BLaER1 (cell line): ENCODE results near the gene ZDHHC17.

ENCODE experiments used
- H3K27ac ChIP-seq: shearing (Covaris generic); formaldehyde crosslinking; 2 replicates; pipeline ENCODE4 v1.8.1; 2022
- H3K27me3 ChIP-seq: shearing (Covaris generic); formaldehyde crosslinking; 2 replicates; pipeline ENCODE4 v1.8.1; 2022
- H3K36me3 ChIP-seq: shearing (Covaris generic); formaldehyde crosslinking; 2 replicates; pipeline ENCODE4 v1.8.1; 2022
- H3K4me1 ChIP-seq: shearing (Covaris generic); formaldehyde crosslinking; 2 replicates; pipeline ENCODE4 v1.8.1; 2022
- H3K4me2 ChIP-seq: shearing (Covaris generic); formaldehyde crosslinking; 2 replicates; pipeline ENCODE4 v1.8.1; 2022
- H3K4me3 ChIP-seq: shearing (Covaris generic); formaldehyde crosslinking; 2 replicates; pipeline ENCODE4 v1.8.1; 2022
- H3K9ac ChIP-seq: shearing (Covaris generic); formaldehyde crosslinking; 2 replicates; pipeline ENCODE4 v1.8.1; 2022
- H3K9me3 ChIP-seq: shearing (Covaris generic); formaldehyde crosslinking; 2 replicates; pipeline ENCODE4 v1.8.1; 2022
- H4K20me1 ChIP-seq: shearing (Covaris generic); formaldehyde crosslinking; 2 replicates; pipeline ENCODE4 v1.8.1; 2022
- Cebpa-rat ChIP-seq: shearing (Covaris generic); IDR thresholded peaks from 2 replicates; pipeline ENCODE4 v1.8.1; 2022

ZDHHC17 gene

DNA sequence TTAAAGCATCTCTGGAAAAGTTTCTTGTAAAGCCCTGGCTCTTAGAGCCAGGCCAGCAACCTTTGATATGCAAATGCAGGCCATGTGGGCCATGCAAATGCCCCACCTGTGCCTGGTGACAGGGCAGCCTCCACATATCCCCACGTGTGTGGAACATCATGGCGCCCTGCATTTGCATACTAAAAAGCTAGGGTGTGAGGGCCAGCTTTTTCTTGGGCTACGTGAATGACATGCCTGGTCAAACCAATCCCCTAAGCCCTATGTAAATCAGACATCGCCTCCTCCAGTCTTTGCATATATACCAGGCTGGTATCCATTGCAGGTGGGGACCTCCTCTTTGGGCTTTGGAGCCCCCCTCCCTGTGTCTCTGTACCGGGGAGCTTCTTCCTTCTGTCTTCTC lies 108.5 kb downstream of the ZDHHC17 start:
- Histone ChIP-seq H3K4me2 (peak overlapping the region; percentile 30), H3K4me1 (peaks cover 75% of the 10 kb centered on the region), H3K9ac (no peak overlapping the region), H3K9me3 (peaks cover 13% of the 10 kb centered on the region), H3K27me3 (peaks cover 2% of the 10 kb centered on the region; the same call in 1 of the 2 replicates), H3K36me3 (peaks cover 19% of the 10 kb centered on the region), H4K20me1 (no peaks in the 10 kb centered on the region), H3K4me3 (no peak overlapping the region), H3K27ac (no peak overlapping the region)
- TF ChIP-seq Cebpa-rat = no peak

DNA sequence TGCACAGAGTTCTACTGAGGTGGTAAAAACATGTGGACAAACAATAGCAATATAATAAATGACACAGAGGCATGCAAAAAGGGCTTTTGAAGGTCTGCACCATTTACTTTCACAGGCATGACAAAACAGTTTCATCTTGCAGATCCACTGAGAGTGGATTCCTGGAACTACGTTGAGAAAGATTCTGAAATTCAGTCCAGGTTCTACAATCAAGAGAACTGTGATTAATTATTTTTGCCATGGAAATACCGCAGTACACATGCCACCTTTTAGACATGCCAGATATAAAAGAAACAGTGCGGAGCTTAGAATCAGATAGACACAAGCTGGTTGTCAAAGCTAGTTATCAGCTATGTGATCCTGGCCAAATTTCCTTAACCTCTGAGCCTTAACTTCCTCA lies 110.1 kb downstream of the ZDHHC17 start:
- Histone ChIP-seq H3K36me3 (peaks cover 18% of the 10 kb centered on the region), H3K9ac (no peak overlapping the region), H3K4me1 (peaks cover 61% of the 10 kb centered on the region), H4K20me1 (no peaks in the 10 kb centered on the region), H3K4me3 (no peak overlapping the region), H3K9me3 (peaks cover 9% of the 10 kb centered on the region), H3K27ac (no peak overlapping the region), H3K4me2 (no peak overlapping the region), H3K27me3 (peaks cover 7% of the 10 kb centered on the region; the same call in 1 of the 2 replicates)
- no peak for TF ChIP-seq Cebpa-rat

DNA sequence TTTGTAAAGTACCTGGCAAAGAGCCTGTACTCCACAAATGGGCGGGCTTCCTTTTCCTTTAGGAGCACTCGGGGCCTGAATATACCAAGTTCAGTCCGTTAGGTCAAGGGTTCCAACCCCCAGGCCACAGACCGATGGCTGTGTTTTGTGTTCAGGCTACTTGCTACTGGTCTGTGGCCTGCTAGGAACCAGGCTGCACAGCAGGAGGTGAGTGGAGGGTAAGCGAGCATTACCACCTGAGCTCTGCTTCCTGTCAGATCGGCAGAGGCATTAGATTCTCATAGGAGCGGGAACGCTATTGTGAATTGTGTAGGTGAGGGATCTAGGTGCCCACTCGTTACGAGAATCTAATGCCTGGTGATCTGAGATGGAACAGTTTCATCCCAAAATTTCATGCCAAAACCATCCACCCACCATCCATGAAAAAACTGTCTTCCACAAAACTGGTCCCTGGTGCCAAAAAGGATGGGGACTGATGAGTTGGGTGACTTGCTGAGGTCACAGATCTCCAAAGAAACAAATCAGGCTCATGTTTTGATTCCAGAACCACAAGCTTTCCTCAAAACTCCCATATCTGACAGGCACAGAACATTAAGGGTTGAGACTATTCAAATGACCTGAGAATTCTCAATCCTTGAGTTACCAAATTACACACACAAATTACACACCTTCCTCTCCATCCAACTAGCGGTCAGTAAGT lies 110.7 kb downstream of the ZDHHC17 start:
- peaks cover 61% of the 10 kb centered on the region for H3K4me1 ChIP-seq
- H3K4me3 ChIP-seq = no peak overlapping the region
- peaks cover 7% of the 10 kb centered on the region; the same call in 1 of the 2 replicates for H3K27me3 ChIP-seq
- no peaks in the 10 kb centered on the region for H4K20me1 ChIP-seq
- peaks cover 11% of the 10 kb centered on the region for H3K36me3 ChIP-seq
- no peak overlapping the region for H3K27ac ChIP-seq
- no peak overlapping the region for H3K9ac ChIP-seq
- TF ChIP-seq Cebpa-rat = no peak
- H3K4me2 ChIP-seq = no peak overlapping the region
- peaks cover 3% of the 10 kb centered on the region; the same call in 1 of the 2 replicates for H3K9me3 ChIP-seq

DNA sequence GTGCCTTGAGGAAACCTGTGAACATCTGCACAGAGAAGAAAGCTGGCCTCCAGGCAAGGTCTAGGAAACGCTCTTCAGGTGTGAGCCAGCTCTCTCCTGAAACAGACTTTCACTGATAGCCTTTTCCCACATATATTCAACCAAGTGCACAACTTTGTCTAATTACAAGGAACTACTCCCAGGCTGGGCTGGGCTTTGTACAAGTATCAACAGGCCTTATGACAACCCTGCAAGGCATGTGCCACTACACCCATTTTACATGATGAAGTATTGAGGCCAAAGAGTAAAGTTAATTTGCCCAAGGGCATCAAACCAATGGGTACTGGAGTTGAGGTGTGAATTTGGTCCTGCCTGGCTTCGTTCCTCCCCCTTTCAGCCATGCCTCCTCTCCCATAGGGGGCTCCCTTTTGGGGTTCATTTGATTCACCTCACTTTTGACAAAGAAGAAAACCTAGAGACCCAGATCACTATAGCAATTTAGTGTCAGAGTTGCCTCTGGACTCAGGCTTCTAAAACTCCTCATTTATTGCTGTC lies 112.8 kb downstream of the ZDHHC17 start:
- Histone ChIP-seq H3K9me3 (no peaks in the 10 kb centered on the region; the same call in 1 of the 2 replicates), H3K4me1 (peaks cover 44% of the 10 kb centered on the region), H3K4me3 (peak overlapping the region; percentile 80; the same call in 1 of the 2 replicates), H3K36me3 (peaks cover 9% of the 10 kb centered on the region), H3K27ac (no peak overlapping the region), H3K9ac (no peak overlapping the region), H3K27me3 (peaks cover 7% of the 10 kb centered on the region; the same call in 1 of the 2 replicates), H3K4me2 (peak overlapping the region; percentile 93), H4K20me1 (no peaks in the 10 kb centered on the region)
- no peak for TF ChIP-seq Cebpa-rat

DNA sequence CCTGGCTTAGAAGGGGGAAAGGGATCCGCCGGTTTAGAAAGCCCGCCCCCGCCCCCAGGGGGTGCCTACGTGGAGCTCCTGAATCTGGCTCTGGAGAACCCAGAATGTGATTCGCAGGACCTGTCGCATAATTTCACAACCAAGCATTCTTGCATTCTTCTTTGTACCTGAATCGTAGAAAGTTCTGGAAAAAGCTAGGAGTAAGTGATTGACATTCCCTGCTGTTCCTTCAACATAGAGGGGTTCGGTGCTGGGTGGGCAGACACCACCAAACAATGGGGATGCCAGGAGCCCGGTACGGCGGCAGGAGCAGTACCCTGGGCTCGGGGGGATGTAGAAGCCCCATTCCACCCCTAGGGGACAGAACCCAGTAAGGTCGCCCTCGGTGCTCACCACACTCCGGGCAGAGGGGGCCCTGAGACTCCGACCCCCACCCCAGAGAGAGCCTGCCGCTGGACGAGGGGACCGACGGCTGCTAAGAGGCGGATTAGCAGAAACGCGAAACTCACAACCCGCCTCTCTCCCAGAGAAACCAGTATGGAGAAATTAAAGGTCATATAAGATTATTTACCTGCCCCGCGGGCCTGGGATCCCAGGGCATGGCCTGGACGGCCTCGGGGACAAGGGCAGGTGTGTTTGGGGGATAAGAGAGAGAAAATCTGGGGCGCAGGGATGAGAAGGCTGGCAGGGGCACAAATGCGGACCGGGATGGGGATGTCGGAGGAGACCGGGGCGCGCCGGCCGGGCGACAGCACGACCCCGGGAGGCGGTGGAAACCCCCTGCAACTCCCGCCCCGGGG lies 114.4 kb downstream of the ZDHHC17 start:
- Histone ChIP-seq H3K4me2 (peak overlapping the region; percentile 93), H3K36me3 (peaks cover 7% of the 10 kb centered on the region)

DNA sequence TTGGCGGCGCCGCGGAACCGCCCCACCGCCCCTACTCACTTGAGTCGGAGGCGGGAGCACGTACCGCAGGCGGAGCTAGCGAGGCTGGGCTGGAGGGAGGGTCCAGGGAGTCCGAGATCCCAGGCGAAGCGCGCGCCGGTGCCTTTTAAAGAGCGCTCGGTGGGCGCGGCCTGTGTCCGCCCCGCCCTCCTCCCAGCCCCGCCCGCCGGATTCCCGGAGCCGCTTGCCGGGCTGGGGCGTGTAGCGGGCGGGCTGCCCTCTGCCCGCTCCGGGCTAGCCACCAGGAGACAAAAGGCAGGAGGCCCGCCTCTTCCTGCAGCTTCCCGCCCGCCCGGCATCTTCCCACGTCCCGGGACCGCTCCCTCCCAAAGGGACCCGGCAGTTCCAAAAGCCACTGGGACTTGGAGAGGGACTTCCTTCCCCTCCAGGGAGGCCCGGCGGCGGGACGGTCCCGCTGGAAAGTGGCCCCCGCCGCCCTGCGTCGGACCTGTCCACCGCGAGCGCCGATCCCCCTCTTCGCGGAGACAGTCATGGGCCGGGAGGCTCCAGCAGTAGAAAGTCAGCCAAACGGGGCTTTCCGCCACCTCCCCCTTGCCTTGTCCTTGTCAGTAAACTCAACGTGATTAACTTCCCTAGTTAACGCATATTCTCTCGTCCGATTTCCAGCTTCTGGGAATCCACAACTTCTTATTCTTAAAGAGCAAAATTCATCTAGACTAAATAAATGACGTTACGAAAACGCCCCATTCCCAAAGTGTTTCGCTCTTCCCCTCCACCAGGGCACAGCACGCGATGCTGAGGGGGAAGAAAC lies 115.2 kb downstream of the ZDHHC17 start, which contains the start of gene CSRP2:
Gene CSRP2 (minus strand): TSS at position 121 of the 811 bp plus-strand sequence. CDS start 12,759 bp downstream, outside the sequence.
- Histone ChIP-seq H3K27me3 (peaks cover 7% of the 10 kb centered on the region; the same call in 1 of the 2 replicates), H3K4me2 (peak within 1 kb of the TSS; percentile 93), H3K4me3 (peak within 1 kb of the TSS; percentile 80), H3K9ac (peak within 1 kb of the TSS; percentile 85), H3K36me3 (no peaks in the 10 kb centered on the region), H3K27ac (peak within 1 kb of the TSS; percentile 69), H3K4me1 (peaks cover 32% of the 10 kb centered on the region), H3K9me3 (no peaks in the 10 kb centered on the region), H4K20me1 (no peaks in the 10 kb centered on the region)
- TF ChIP-seq Cebpa-rat = no peak

More for the DNA sequence above, 114.4 kb downstream of the ZDHHC17 start:
- TF ChIP-seq Cebpa-rat = no peak
- Histone ChIP-seq H3K4me1 (peaks cover 33% of the 10 kb centered on the region), H3K27ac (peak overlapping the region; percentile 69), H4K20me1 (no peaks in the 10 kb centered on the region), H3K9ac (peak overlapping the region; percentile 85), H3K27me3 (peaks cover 7% of the 10 kb centered on the region; the same call in 1 of the 2 replicates), H3K9me3 (no peaks in the 10 kb centered on the region; the same call in 1 of the 2 replicates), H3K4me3 (peak overlapping the region; percentile 80)

DNA sequence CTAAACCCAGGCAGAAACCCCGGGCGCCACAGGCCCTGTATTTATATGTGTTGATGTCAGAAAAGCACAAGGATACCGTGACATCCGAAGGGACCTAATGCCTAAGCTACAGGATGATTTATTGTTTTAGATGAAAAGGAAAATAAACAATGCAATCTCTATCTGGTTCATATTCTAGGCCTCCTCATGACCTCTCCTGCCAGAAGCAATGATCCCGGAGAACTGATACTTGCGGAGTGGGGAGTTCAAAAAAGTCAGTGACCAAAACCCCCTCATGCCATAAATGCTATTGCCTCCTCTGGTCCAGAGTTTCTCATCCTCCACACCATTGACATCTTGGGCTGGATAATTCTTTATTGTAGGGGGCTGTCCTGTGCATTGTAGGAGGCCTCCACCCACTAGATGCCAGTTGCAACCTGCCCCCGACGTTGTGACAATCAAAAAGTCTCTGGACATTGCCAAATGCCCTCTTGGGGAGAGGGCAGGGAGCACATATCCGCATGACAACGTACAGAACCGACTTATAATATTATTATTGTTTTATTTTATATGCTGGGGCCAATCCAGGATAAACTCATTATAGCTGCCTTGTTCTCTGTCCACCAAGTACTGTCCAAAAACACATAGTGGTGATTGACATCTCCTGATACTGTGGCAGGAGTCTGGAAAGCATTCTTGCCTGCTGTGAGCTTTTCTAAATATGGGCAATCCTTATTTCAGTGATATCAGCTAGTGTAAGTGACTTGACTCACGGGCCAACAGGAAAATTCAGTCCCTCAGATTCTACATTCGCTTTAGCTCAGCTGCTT lies 116.0 kb downstream of the ZDHHC17 start:
- Histone ChIP-seq H3K9ac (peak overlapping the region; percentile 85; the same call in 1 of the 2 replicates), H4K20me1 (no peaks in the 10 kb centered on the region), H3K4me1 (peaks cover 28% of the 10 kb centered on the region), H3K4me2 (peak overlapping the region; percentile 93), H3K27me3 (peaks cover 7% of the 10 kb centered on the region; the same call in 1 of the 2 replicates), H3K27ac (no peak overlapping the region; the same call in 1 of the 2 replicates), H3K36me3 (no peaks in the 10 kb centered on the region), H3K4me3 (peak overlapping the region; percentile 80), H3K9me3 (no peaks in the 10 kb centered on the region)
- no peak for TF ChIP-seq Cebpa-rat

DNA sequence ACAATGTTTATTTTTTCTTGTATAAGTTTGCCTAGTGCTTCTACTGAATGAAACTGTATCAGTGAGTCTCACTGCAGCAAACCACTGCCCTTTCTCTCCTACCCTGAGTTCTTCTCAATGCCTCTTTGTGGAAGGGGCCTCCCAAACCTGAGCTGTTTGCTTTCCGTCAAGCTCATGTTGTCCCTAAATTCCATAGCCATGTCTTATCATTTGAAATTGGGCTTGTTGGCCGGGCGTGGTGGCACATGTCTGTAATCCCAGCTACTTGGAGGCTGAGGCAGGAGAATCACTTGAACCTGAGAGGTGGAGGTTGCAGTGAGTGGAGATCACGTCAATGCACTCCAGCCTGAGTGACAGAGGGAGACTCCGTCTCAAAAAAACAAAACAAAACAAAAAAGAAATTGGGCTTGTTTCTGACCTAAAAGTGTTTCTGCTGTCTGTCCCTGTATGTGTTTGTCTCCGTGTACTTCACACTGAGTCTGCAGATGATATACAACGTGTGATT lies 116.7 kb downstream of the ZDHHC17 start:
- Histone ChIP-seq H3K9ac (no peak overlapping the region), H3K27ac (no peak overlapping the region), H3K9me3 (no peaks in the 10 kb centered on the region), H4K20me1 (no peaks in the 10 kb centered on the region), H3K4me3 (no peak overlapping the region), H3K36me3 (no peaks in the 10 kb centered on the region), H3K4me2 (no peak overlapping the region), H3K27me3 (peaks cover 7% of the 10 kb centered on the region; the same call in 1 of the 2 replicates), H3K4me1 (peaks cover 28% of the 10 kb centered on the region)
- no peak for TF ChIP-seq Cebpa-rat
